CD14-positive monocyte (primary cell): ENCODE results near the gene WDR18. TPM values are rescaled to one million over a fixed set of nuclear protein-coding genes. Genes with fewer than 3 reads are reported as not detected.

Experiments used
- DNase-seq, 3 donors: peaks; one replicate each; pipeline ENCODE4 v3.0.0-alpha.2; 2011 to 2022
- H2AFZ ChIP-seq: 2 replicates; pipeline ENCODE4 v1.6.0; 2012; ENCODE audit warnings: mild to moderate bottlenecking, low read depth, low read length, inconsistent platforms; ENCODE audit not compliant: insufficient read depth, poor library complexity, severe bottlenecking
- H3K27ac ChIP-seq, 2 donors: 1 replicate in 1 of 2; 2 replicates in 1 of 2; pipeline ENCODE4 v1.5.1; 2012 to 2013; ENCODE audit warnings: low read length in 2 of 2, control low read depth in 1 of 2, inconsistent platforms in 1 of 2, low read depth in 1 of 2, mild to moderate bottlenecking in 1 of 2
- H3K27me3 ChIP-seq, 2 donors: one replicate each; pipeline versions ENCODE4 v1.6.0 to v1.6.1; 2011 to 2013; ENCODE audit warnings: low read length in 2 of 2; ENCODE audit not compliant: control insufficient read depth in 2 of 2, insufficient read depth in 2 of 2
- H3K36me3 ChIP-seq, 2 donors: replicated peaks in 1 of 2; 1 replicate in 1 of 2; 2 replicates in 1 of 2; pipeline versions ENCODE4 v1.5.1 to v1.6.1; 2012 to 2013; ENCODE audit warnings: low read length in 2 of 2, control low read depth in 1 of 2, inconsistent platforms in 1 of 2, mild to moderate bottlenecking in 1 of 2; ENCODE audit not compliant: insufficient read depth in 2 of 2, control insufficient read depth in 1 of 2
- H3K4me1 ChIP-seq, 2 donors: 1 replicate in 1 of 2; 2 replicates in 1 of 2; pipeline versions ENCODE4 v1.5.1 to v1.6.1; 2012 to 2013; ENCODE audit warnings: low read length in 2 of 2, control low read depth in 1 of 2, inconsistent platforms in 1 of 2, mild to moderate bottlenecking in 1 of 2, moderate library complexity in 1 of 2; ENCODE audit not compliant: insufficient read depth in 2 of 2, control insufficient read depth in 1 of 2
- H3K4me2 ChIP-seq: replicated peaks from 2 replicates; pipeline ENCODE3; 2012; ENCODE audit warnings: low read length, moderate library complexity, mild to moderate bottlenecking; ENCODE audit not compliant: poor library complexity, severe bottlenecking; ENCODE audit errors: extremely low read depth
- H3K4me3 ChIP-seq, 3 experiments: fragments of 200-600 bp in 1 of 3; sonication (generic) in 1 of 3; replicated peaks in 1 of 3; 1 replicate in 2 of 3; 2 replicates in 1 of 3; pipeline ENCODE4 v1.5.1; 2011 to 2013; ENCODE audit warnings: low read length in 3 of 3, mild to moderate bottlenecking in 3 of 3, control low read depth in 2 of 3, low read depth in 2 of 3, inconsistent platforms in 1 of 3, moderate library complexity in 1 of 3
- H3K79me2 ChIP-seq: 2 replicates; pipeline ENCODE4 v1.6.0; 2012; ENCODE audit warnings: mild to moderate bottlenecking, control low read depth, inconsistent platforms, low read length, moderate library complexity; ENCODE audit not compliant: insufficient read depth
- H3K9ac ChIP-seq: 2 replicates; pipeline ENCODE4 v1.6.0; 2017; ENCODE audit warnings: low read length, mild to moderate bottlenecking; ENCODE audit not compliant: insufficient read depth, poor library complexity, severe bottlenecking
- H3K9me3 ChIP-seq, 2 donors: replicated peaks in 1 of 2; 1 replicate in 1 of 2; 2 replicates in 1 of 2; pipeline versions ENCODE4 v1.5.1 to v1.6.1; 2012 to 2013; ENCODE audit warnings: low read length in 2 of 2, control low read depth in 1 of 2; ENCODE audit not compliant: control insufficient read depth in 1 of 2, insufficient read depth in 1 of 2
- H4K20me1 ChIP-seq: 2 replicates; pipeline ENCODE4 v1.6.0; 2012; ENCODE audit warnings: mild to moderate bottlenecking, low read length, control low read depth, moderate library complexity; ENCODE audit not compliant: insufficient read depth
- H3K27ac Mint-ChIP-seq, 7 donors: one replicate each; pipeline ENCODE4 v1.8.0; 2020; ENCODE audit warnings: mild to moderate bottlenecking in 7 of 7, mixed read lengths in 7 of 7, moderate library complexity in 6 of 7, inconsistent platforms in 2 of 7
- H3K27me3 Mint-ChIP-seq, 3 donors: one replicate each; pipeline ENCODE4 v1.8.0; 2021 to 2022; ENCODE audit warnings: low read depth in 3 of 3, mild to moderate bottlenecking in 3 of 3, mixed read lengths in 3 of 3, moderate library complexity in 3 of 3, inconsistent platforms in 1 of 3
- H3K36me3 Mint-ChIP-seq, 2 donors: one replicate each; pipeline ENCODE4 v1.8.0; 2020; ENCODE audit warnings: mixed read lengths in 2 of 2, inconsistent platforms in 1 of 2, mild to moderate bottlenecking in 1 of 2
- H3K4me1 Mint-ChIP-seq: one replicate; pipeline ENCODE4 v1.8.0; 2020; ENCODE audit warnings: mild to moderate bottlenecking, mixed read lengths
- H3K4me3 Mint-ChIP-seq, 2 donors: one replicate each; pipeline ENCODE4 v1.8.0; 2020; ENCODE audit warnings: mild to moderate bottlenecking in 2 of 2, mixed read lengths in 2 of 2, moderate library complexity in 1 of 2
- H3K9me3 Mint-ChIP-seq, 7 donors: one replicate each; pipeline ENCODE4 v1.8.0; 2020 to 2022; ENCODE audit warnings: mixed read lengths in 7 of 7, mild to moderate bottlenecking in 6 of 7, moderate library complexity in 6 of 7, inconsistent platforms in 2 of 7
- WGBS: methylation state at CpG from one replicate; pipeline ENCODE4 v1.1.5; 2013; ENCODE audit warnings: missing lambda C conversion rate; ENCODE audit not compliant: insufficient coverage; 5-methylcytosine and 5-hydroxymethylcytosine counted together
- intact Hi-C, 2 donors: fragments of 100-400 bp; cut with micrococcal nuclease; formaldehyde crosslinking; loops; one replicate each; pipeline versions ENCODE4 v1.15.0 to v1.15.1; 2023
- polyA plus RNA-seq, 3 donors: library from polyadenylated mRNA; depleted of rRNA in 1 of 3; unstranded in 2 of 3; stranded (reverse) in 1 of 3; fragments of 300-500 nt in 2 of 3; fragments of >200 nt in 1 of 3; fragmentation: Illumina TruSeq in 2 of 3; gene quantifications; 1 replicate in 2 of 3; 2 replicates in 1 of 3; pipeline ENCODE4 v1.2.3, GENCODE V29; 2012 to 2021
- TF ChIP-seq, protein P1 (sequence below): fragments of 200-600 bp; IDR thresholded peaks from one replicate; pipeline ENCODE4 v1.8.0; 2022; ENCODE audit warnings: antibody characterized with exemption, mild to moderate bottlenecking

The WDR18 gene
- polyA plus RNA-seq, 3 donors: 21.3 to 52.7 (median 49.9) TPM

DNA sequence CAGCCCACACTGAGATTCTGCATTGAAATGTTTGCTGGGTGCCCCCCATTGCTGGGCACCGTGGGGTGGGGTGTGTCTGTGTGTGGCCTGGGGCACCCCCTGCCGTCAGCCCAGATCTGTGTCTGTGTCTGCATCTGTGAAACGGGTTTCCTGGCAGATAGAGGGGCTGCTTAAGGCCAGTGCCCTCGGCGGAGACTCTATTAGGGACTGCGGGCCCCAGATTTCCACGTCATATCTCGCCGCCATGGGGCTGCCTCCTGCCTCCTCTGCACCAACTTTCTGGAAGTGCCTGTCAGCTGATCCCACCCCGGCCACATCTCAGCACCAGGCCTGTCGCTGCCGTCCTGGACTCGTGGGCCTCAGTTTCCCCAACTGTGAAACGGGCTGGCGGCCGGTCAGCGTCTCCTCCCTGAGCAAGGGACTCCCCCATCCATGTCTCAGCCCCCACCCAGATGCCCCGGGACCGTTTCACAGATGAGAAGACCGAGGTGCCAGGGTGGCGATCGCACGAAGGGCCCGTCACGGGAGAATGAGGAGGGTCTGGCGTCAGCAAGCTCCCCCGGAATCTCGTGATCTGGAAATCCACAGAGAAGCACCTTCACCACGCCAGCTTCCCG is 36.9 kb upstream of the WDR18 start:
- Histone ChIP-seq H3K27me3 (no peaks in the 10 kb centered on the region), H3K36me3 (peaks cover 14 to 21% of the 10 kb centered on the region in 2 donors), H3K9me3 (no peaks in the 10 kb centered on the region), H3K4me2 (peak overlapping the region; percentile 66), H3K4me3 (peak overlapping the region in 1 of 3 experiments; percentile 59), H3K4me1 (peaks cover 30 to 32% of the 10 kb centered on the region in 2 donors), H2AFZ (no peak overlapping the region), H3K9ac (peak overlapping the region; percentile 43), H4K20me1 (peaks cover 99% of the 10 kb centered on the region), H3K27ac (peak overlapping the region; percentile 65 to 70), H3K79me2 (peaks cover 97% of the 10 kb centered on the region)
- DNase-seq: no peak
- no peaks in the 10 kb centered on the region for H3K9me3 Mint-ChIP-seq
- peak overlapping the region; percentile 62 to 67 for H3K4me3 Mint-ChIP-seq
- H3K27ac Mint-ChIP-seq: peak overlapping the region; percentile 76 to 86 (median 85)
- intact Hi-C loops: no loop called here
- peaks cover 16 to 48% of the 10 kb centered on the region in 2 donors for H3K36me3 Mint-ChIP-seq
- H3K27me3 Mint-ChIP-seq: peaks cover 0 to 3% (median 0%) of the 10 kb centered on the region in 3 donors
- TF ChIP-seq, protein P1, sequence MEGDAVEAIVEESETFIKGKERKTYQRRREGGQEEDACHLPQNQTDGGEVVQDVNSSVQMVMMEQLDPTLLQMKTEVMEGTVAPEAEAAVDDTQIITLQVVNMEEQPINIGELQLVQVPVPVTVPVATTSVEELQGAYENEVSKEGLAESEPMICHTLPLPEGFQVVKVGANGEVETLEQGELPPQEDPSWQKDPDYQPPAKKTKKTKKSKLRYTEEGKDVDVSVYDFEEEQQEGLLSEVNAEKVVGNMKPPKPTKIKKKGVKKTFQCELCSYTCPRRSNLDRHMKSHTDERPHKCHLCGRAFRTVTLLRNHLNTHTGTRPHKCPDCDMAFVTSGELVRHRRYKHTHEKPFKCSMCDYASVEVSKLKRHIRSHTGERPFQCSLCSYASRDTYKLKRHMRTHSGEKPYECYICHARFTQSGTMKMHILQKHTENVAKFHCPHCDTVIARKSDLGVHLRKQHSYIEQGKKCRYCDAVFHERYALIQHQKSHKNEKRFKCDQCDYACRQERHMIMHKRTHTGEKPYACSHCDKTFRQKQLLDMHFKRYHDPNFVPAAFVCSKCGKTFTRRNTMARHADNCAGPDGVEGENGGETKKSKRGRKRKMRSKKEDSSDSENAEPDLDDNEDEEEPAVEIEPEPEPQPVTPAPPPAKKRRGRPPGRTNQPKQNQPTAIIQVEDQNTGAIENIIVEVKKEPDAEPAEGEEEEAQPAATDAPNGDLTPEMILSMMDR: no peak
- peaks cover 46% of the 10 kb centered on the region for H3K4me1 Mint-ChIP-seq
- WGBS: 42% methylated on average over 28 of the region's 30 CpGs

DNA sequence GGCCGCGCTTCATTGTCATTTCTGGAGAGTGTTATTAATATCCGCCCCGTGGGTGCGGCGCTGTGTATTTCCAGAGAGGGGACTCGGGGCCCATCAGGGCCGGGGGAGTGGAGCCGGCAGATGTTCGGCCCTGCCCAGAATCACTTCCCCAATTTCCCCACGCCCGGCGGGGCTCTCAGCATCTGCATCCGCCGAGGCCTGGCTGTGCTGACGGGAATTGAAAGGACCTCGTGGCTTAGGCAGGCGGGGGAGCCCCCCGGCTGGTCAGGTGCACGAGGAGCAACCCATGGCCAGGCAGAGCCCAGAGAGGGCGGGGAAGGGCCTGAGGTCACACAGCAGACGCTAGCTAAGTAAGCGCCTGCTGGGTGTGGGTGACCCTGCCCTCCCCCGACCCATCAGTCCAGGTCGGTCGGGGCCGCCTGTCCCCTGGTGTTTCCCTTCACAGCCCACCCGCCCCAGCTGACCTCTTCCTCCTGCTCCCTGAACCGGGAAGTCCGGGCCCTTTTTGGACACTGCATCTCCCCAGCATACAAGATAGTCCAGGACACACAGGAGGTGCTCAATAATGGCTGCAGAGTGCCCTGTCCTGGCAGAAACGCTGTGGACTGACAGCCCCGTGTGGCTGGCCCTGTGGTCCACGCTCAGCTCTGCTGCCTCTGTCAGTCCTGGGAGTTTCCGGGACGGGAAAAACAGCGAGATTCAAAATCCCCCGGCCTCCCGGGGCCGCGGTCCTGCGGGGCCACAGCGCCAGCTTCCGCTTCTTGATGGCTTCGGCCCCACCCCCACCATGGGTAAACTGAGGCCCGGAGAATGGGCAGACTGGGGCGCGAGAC is 36.2 kb upstream of the WDR18 start:
- Mint-ChIP-seq H3K36me3 (peaks cover 12 to 43% of the 10 kb centered on the region in 2 donors), H3K9me3 (no peaks in the 10 kb centered on the region), H3K27me3 (peaks cover 0 to 3% (median 0%) of the 10 kb centered on the region in 3 donors), H3K4me3 (peak overlapping the region; percentile 62 to 67), H3K4me1 (peaks cover 52% of the 10 kb centered on the region), H3K27ac (peak overlapping the region; percentile 76 to 86 (median 85))
- peak overlapping the region; percentile 43 for H3K9ac ChIP-seq
- H3K4me3 ChIP-seq: peak overlapping the region in 1 of 3 experiments; percentile 59
- peak overlapping the region; percentile 66 for H3K4me2 ChIP-seq
- H3K79me2 ChIP-seq: peaks cover 97% of the 10 kb centered on the region
- peaks cover 99% of the 10 kb centered on the region for H4K20me1 ChIP-seq
- H3K9me3 ChIP-seq: no peaks in the 10 kb centered on the region
- DNase-seq: peak; percentile 85 to 96 (median 89)
- no peak overlapping the region for H2AFZ ChIP-seq
- no peaks in the 10 kb centered on the region for H3K27me3 ChIP-seq
- TF ChIP-seq, protein P1: no peak
- 37% methylated on average over 43 of the region's 47 CpGs for WGBS
- peaks cover 37 to 40% of the 10 kb centered on the region in 2 donors for H3K4me1 ChIP-seq
- peaks cover 8 to 14% of the 10 kb centered on the region in 2 donors for H3K36me3 ChIP-seq
- intact Hi-C loops: no loop called here
- peak overlapping the region; percentile 65 to 70 for H3K27ac ChIP-seq
